SU-DHL-6 (cell line): Measurements from ENCODE around the gene RAD51B.

ENCODE experiments used
- H2AFZ ChIP-seq: fragments of 200-600 bp; sonication (generic); 2 replicates; pipeline ENCODE4 v1.6.1; 2014; ENCODE audit warnings: low read depth, mild to moderate bottlenecking, moderate library complexity, mixed read lengths, antibody characterized with exemption, low read length; ENCODE audit not compliant: severe bottlenecking
- H3F3A ChIP-seq: fragments of 200-600 bp; shearing (Covaris generic); 2 replicates; pipeline ENCODE4 v1.6.0; 2016; ENCODE audit warnings: antibody characterized with exemption, mild to moderate bottlenecking; ENCODE audit not compliant: insufficient read depth
- H3K27ac ChIP-seq: fragments of 200-600 bp; sonication (generic); 2 replicates; pipeline ENCODE4 v1.5.1; 2016; ENCODE audit warnings: low read depth, mild to moderate bottlenecking, low read length, moderate library complexity, mixed read lengths
- H3K27me3 ChIP-seq: fragments of 200-600 bp; sonication (generic), shearing (Covaris generic); 2 replicates; pipeline ENCODE4 v1.6.0; 2014; ENCODE audit warnings: mild to moderate bottlenecking, low read length
- H3K36me3 ChIP-seq: fragments of 200-600 bp; sonication (generic); 2 replicates; pipeline ENCODE4 v1.6.1; 2014; ENCODE audit warnings: mild to moderate bottlenecking, low read length, mixed read lengths
- H3K4me2 ChIP-seq: fragments of 300-600, 200-600 bp; shearing (Covaris generic), sonication (generic); 2 replicates; pipeline ENCODE4 v1.6.0; 2014; ENCODE audit warnings: low read length, low read depth, mild to moderate bottlenecking; ENCODE audit not compliant: poor library complexity, severe bottlenecking
- H3K4me3 ChIP-seq: fragments of 200-600 bp; sonication (generic); 2 replicates; pipeline ENCODE4 v1.5.1; 2014; ENCODE audit warnings: antibody characterized with exemption, low read length, mild to moderate bottlenecking, mixed read lengths; ENCODE audit not compliant: insufficient read depth, poor library complexity, severe bottlenecking
- H3K79me2 ChIP-seq: fragments of 200-600 bp; sonication (generic); 2 replicates; pipeline ENCODE4 v1.6.1; 2014; ENCODE audit warnings: mild to moderate bottlenecking, low read length, moderate library complexity; ENCODE audit not compliant: insufficient read depth
- H3K9ac ChIP-seq: fragments of 200-600 bp; sonication (generic); 2 replicates; pipeline ENCODE4 v1.7.0; 2014; ENCODE audit warnings: mild to moderate bottlenecking, low read length
- H3K9me2 ChIP-seq: fragments of 200-600 bp; sonication (generic); replicated peaks from 2 replicates; pipeline ENCODE4 v1.6.1; 2014; ENCODE audit warnings: low read length; ENCODE audit not compliant: insufficient read depth
- H3K9me3 ChIP-seq: fragments of 200-600 bp; sonication (generic); 2 replicates; pipeline ENCODE4 v1.6.1; 2014; ENCODE audit warnings: low read length, mixed read lengths; ENCODE audit not compliant: insufficient read depth
- H4K20me1 ChIP-seq: fragments of 200-600 bp; sonication (generic); 2 replicates; pipeline ENCODE4 v1.6.1; 2014; ENCODE audit warnings: low read depth, mild to moderate bottlenecking, antibody characterized with exemption, low read length, moderate library complexity, mixed read lengths
- CTCF ChIP-seq: fragments of 200-600 bp; sonication (generic); IDR thresholded peaks from one replicate; pipeline ENCODE4 v1.5.1; 2017; ENCODE audit warnings: antibody characterized with exemption, mild to moderate bottlenecking, low read length, moderate library complexity; ENCODE audit not compliant: insufficient read depth, poor library complexity, severe bottlenecking
- EZH2phosphoT487 ChIP-seq: fragments of 200-600 bp; sonication (generic), shearing (Covaris generic); conservative IDR thresholded peaks from 2 replicates; pipeline ENCODE4 v1.6.1; 2018; ENCODE audit warnings: mild to moderate bottlenecking, antibody characterized with exemption, low read length, moderate library complexity, mixed read lengths

The RAD51B gene

GRCh38 chr14:68343534-68344118 lies 524.0 kb downstream of the RAD51B start:
- Histone ChIP-seq H3K36me3 (no peaks in the 10 kb centered on the region), H4K20me1 (no peaks in the 10 kb centered on the region), H3F3A (no peaks in the 10 kb centered on the region), H3K4me2 (no peak overlapping the region), H2AFZ (no peak overlapping the region), H3K9ac (no peak overlapping the region), H3K4me3 (no peak overlapping the region), H3K27ac (no peak overlapping the region), H3K27me3 (no peaks in the 10 kb centered on the region), H3K9me3 (no peaks in the 10 kb centered on the region), H3K79me2 (no peaks in the 10 kb centered on the region), H3K9me2 (no peaks in the 10 kb centered on the region)
- TF ChIP-seq CTCF (no peak), EZH2phosphoT487 (no peak)

GRCh38 chr14:68345738-68346137 lies 526.2 kb downstream of the RAD51B start:
- no peaks in the 10 kb centered on the region for H3K9me3 ChIP-seq
- no peak overlapping the region for H3K4me2 ChIP-seq
- H2AFZ ChIP-seq = no peak overlapping the region

GRCh38 chr14:68346556-68347343 lies 527.2 kb downstream of the RAD51B start:
- Histone ChIP-seq H4K20me1 (no peaks in the 10 kb centered on the region), H3K27ac (no peak overlapping the region), H3K79me2 (no peaks in the 10 kb centered on the region), H2AFZ (no peak overlapping the region), H3K9me3 (no peaks in the 10 kb centered on the region), H3K9ac (no peak overlapping the region), H3K9me2 (no peaks in the 10 kb centered on the region), H3K4me3 (no peak overlapping the region), H3K4me2 (no peak overlapping the region), H3K36me3 (no peaks in the 10 kb centered on the region), H3K27me3 (no peaks in the 10 kb centered on the region), H3F3A (no peaks in the 10 kb centered on the region)
- TF ChIP-seq CTCF (no peak), EZH2phosphoT487 (no peak)

More at GRCh38 chr14:68345738-68346137, 526.2 kb downstream of the RAD51B start:
- Histone ChIP-seq H3K9me2 (no peaks in the 10 kb centered on the region), H3K27ac (no peak overlapping the region), H3F3A (no peaks in the 10 kb centered on the region), H3K9ac (no peak overlapping the region), H4K20me1 (no peaks in the 10 kb centered on the region), H3K4me3 (no peak overlapping the region), H3K27me3 (no peaks in the 10 kb centered on the region), H3K79me2 (no peaks in the 10 kb centered on the region), H3K36me3 (no peaks in the 10 kb centered on the region)
- TF ChIP-seq CTCF = no peak
- no peak for TF ChIP-seq EZH2phosphoT487
